NCI-H2107 (cell line): ENCODE data around the gene NGF.

Source experiments
- DNase-seq: peaks from one replicate; lab custom pipeline; 2025; lab: John Stamatoyannopoulos, UW

NGF gene

DNA sequence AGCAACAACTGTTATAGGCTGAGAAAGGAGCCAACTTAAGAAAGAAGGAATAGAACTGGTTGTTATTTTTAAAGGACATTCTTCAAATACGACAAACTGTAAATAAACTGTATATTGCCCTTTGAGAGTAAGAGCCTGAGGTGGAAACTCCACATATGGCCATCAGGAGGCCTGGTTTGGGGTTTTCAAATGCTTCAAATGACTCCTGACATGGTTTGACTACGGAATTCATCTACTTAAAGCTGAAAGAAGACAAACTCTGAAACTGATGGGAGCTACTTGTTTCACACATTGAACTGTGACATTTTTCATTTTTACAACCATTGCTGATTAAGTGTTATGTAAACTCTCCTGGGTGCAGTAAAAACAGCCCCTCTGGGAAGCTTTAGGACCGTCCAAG, 59.8 kb downstream of the NGF start:
- no peak for DNase-seq

DNA sequence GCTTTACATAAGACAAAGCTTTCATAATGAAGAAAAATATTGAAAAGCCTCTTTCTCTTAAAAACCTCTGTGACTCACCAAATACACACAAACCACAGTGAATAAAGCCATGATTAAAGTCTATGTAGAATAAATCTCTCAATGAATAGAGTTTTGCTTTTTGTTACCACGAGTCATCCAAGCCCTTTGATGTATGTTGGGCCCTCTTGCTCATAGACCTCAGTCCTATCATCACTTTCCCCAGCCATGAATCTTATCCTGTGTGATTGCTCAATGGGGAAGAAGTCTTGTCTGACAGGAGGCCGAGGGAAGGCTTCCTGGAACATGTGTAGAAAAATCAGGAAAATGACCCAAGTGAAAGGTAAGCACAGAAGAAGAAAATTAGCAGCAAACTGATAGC, 60.8 kb downstream of the NGF start:
- no peak for DNase-seq

DNA sequence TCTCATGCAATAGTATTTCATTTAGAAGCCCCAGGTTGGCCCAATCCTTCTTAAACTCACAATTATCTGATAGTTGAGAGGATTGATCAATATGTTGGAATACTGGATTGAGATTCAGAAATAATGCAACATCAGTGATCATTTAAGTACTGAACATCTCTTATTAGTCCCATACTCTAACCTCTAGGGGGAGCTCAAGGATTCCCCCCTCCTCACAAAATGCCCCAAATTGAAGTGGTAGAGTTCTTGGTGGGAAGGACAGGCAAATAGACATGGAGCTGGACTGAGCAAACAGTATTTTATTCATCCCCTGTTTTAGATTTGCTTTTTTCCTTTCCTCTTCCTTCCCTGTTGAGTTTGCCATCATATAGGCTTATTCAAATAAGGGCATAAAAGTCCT, 62.8 kb downstream of the NGF start:
- DNase-seq: no peak

DNA sequence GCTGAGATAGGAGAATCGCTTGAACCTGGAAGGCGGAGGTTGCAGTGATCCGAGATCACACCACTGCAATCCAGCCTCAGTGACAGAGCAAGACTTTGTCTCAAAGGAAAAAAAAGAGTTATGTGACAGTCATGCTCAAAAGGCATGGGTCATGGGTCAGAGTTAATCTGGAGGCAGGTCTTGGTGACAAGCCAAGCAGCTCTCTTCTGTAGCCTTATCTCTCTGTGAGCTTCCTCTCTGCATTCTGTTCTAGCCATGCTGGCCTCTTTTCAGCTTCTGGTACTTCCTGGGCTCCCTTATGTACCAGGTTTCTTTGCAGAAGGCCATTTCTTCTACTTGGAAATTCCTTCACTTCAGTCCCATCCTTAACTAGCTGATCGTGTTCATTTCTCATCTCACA, 63.6 kb downstream of the NGF start:
- no peak for DNase-seq

DNA sequence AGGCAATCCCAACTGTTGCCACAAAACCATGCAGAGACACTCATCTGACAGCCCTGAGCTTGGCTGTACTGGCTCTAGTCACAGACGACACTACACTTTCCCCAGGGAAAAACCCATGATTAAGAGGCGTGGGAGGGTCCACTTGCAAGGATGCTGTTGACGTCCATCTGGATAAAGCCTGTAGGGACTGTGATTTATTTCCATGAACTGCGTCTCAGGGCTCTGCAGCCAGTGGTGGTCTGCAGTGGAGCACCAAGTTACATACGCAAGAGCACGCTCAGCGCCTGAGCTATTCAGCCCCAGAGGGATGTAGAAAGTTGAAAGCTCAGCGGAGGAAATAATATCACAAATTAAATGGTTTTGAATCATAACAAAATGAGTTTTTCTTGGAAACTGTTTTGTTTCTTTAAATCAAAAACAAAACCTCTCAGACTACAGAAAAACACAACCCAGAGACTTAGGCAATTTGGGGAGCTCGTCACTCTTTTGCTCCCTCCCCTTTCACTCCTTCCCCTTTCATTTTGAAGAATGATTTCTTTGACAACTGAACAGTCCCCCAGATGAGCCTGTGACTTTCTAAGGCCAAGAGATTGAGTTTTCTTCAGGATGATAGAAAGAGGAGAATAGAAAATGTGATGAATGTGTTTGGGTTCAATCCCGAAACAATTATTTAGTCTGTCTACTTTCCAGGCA, 71.2 kb downstream of the NGF start:
- DNase-seq: no peak

DNA sequence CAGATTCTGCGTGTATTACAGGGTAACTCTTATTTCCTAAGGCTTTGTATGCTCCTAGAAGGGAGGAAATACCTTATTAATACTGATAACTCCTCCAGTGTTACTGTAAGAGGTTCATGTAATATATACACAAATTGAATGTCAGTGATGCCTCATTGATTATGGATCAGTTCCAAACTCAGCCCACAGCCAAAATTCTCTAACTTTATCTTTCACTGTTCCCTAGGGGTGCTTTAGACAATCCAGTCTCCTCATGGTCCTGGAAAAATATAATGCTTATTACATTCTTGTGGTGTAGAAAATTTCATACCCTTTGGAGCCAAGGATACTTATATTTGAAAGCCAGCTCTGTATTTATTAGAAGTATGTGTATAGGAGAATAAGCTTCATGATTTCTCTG, 73.0 kb downstream of the NGF start:
- no peak for DNase-seq

DNA sequence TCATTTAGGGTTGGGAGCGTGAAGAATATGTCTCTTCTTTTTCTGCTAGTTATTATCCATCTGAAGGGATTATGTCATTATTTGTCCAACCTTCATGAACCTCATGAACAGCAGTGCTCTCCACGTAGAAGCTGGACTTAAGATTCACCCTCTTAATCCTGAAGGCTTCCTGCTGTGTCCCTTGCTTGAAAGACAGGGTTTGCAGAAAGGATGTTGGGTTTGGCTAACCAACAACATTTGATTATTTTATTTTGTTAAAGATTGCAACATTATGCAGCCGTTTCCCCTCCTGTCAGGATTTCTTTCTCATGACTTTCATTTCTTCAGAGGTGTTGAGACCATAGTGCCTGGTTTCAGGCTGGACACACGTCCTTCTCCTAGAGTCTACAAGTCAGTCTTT, 75.2 kb downstream of the NGF start:
- no peak for DNase-seq

DNA sequence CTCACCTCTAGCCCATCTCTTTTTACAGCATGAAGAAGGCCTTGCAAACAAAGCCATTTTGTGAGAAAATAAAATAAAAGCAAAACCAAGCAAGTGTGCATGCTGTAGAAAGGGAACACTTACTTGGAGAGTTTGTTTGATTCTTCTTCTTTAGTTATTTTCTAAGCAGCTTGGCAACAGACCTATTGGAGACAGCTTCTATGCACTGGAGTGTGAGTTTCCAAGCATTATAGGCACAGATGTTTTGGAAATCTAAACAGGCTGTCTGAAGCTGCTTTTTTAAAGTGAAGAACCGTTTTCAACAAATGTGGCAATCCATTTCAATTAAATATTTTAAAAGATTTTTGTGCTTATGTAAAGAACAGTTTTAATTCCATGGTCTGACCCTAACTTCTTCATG, 76.6 kb downstream of the NGF start:
- DNase-seq: no peak

DNA sequence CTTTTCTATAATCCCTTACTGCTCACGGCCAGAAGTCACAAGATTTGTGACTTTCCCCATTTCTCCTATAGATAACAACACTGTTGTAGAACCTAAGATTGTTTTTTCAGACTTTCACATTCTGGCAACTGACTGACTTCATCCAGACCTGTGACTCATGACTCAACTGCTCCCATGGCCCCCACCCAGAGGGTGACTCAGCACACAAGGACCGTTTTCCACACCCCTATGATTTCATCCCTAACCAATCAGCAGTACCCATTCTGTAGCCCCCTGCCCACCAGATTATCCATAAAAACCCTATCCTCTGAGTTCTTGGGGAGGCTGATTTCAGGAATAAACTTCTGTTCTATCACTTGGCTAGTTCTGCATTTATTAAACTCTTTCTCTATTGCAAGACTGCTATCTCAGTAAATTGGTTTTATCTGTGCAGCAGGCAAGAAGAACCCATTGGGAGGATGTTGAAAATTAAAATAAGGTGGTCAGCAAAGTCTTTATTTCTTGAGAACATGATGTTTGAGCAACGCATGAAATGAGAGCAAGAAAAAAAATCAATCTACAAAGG, 79.7 kb downstream of the NGF start:
- no peak for DNase-seq

DNA sequence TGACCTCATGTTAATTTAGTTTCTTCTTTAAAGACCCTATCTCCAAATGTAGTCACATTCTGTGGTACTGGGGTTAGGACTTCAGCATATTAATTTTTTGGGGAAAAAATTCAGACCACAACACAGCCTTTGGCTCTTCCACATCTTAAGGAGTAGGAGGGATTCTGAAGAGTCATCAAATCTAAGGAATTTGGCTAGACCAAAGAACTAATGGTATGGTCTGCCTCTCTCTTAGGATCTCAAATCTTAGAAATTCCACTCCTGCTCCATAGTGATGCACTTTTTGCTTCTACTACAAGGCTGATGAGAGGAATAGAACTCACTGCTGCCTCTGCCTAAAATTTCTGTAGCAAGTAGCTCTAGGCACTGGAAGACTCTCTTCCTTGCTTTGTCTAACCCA, 80.5 kb downstream of the NGF start:
- no peak for DNase-seq

DNA sequence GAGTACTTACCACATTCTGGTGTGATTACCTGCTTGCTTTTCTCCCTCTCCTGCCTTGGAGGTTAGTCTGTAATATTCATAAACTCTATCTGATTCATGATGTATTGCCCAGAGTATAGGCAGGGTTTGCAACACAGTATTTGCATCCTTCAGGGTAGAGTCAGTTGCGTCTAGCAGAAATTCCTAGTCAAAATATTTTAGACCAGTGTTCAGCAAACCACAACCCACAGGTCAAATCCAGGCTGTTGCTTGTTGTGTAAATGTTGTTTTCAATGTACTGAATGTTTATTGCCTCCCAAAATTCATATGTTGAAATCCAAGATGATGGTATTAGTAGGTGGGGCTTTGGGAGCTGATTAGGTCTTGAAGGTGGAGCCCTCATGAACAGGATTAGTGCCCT, 82.9 kb downstream of the NGF start:
- DNase-seq: no peak

DNA sequence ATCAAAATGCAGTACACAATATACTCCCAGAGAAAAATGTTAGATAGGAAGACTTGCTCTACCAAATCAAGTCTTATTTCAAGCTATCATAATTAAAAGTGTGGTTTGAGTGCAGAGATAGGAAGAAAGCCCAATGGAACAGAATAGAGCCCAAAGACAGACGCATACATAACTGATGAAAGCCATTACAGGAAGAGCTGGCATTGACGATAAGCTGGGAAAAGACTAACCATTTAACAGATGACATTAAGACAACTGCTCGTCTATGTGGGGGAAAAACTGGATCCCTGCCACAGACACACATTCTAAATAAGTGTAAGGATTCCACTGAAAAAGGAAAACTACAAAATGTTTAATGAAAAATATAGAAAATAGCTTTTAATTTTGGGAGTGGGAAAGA, 85.5 kb downstream of the NGF start:
- no peak for DNase-seq

DNA sequence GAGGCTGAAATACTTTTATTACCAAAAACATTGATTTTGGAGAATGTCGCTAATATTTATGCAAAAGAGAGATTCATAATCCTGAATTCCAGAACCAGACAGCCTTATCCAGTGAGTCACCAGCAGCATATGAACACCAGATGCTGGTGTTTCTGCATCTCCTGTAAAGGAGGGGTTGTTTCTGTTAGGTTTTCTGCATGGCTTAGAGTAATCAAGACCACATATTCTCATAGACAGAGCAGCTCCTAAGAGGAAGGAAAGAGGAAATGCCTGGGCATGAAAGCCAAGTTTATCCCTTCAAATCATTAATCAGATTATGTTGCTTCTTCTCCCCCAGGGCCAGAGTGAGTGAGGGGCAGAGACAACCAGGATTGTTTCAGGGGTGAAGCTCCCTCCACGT, 86.2 kb downstream of the NGF start:
- no peak for DNase-seq

DNA sequence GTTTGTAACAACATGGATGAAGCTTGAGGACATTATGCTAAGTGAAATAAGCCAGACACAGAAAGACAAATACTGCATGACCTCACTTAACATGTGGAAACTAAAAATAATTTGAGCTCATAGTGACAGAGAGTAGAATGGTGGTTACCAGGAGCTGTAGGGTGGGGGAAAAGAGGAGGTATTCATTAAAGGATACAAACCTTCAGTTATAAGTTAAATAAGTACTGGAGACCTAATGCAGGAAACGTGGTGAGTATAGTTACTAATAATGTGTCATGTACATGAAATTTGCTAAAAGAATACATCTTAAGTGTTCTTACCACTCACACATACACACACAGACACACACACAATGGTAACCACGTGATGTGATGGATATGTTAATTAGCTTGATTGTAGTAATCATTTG, 86.7 kb downstream of the NGF start:
- DNase-seq: no peak

DNA sequence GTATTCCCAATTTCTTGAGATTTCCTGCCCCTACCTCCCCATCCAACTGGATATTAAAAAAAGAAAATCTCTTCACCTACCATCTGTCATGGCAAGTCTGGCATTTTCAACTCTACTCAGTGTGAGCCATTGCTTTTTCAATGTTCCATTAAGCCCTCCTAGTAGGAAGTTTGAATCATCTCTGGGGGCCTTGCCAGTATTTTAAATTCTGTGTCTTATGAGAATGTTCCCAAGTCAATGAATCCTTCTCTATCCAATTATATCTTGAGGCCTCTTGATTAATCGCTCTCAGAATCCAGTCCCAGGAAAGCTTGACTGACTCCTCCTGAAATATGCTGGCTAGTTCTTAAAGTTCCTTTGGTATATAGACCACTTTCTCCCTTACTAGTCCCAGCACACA, 91.5 kb downstream of the NGF start:
- no peak for DNase-seq

DNA sequence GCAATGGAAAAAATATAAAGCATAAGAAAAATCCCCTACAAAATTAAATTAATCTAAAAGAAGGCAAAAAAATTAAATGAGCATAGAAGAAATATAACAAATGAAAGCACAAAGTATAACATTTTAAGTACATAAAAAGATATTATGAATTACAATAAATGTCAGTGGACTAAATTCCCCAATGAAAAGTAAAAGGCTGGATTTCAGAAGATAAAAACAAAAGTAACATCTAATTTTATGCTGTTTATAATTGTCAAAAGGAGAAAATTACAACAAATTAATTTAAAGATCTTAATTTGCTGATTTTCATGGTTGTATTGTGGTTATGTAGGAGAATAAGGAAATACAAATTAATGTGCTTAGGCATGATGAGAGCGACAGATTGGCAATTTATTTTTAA, 92.8 kb downstream of the NGF start:
- DNase-seq: no peak

DNA sequence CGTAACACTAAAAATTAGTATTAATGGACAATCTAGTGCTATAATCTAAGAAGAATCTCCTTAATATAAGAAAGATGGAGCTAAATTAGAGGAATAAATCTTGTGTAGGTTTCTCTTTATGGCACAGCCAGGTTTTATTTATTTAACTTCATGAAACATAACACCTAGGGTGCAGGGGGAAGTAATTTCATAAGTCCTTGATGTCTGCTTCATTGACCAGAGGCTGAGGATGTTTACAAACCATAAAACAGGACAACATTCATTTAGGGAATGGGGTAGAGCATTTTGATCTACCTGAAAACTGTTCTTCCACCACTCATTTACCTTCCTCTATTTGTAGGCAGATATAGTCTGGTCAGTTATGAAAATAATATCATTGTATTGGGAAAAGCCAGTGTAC, 95.5 kb downstream of the NGF start:
- DNase-seq: no peak

DNA sequence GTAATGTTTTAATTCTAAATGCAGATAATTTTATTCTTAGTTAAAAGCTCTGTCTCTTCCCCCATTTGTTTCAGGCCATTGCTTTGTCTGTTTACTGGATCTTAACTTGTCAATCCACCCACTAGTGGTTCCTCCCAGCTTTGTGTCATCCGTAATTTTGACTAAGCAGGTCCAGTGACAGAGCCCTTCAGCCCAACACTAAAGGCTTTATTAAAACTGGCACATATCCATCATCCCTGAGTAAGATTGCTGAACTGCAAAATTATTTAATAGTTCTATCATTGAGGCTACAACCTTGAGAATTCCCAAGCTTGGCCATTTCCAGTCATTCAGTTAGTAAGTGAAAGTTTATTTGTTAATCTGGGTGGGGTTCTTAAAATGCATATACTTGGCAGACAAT, 96.7 kb downstream of the NGF start:
- DNase-seq: no peak

DNA sequence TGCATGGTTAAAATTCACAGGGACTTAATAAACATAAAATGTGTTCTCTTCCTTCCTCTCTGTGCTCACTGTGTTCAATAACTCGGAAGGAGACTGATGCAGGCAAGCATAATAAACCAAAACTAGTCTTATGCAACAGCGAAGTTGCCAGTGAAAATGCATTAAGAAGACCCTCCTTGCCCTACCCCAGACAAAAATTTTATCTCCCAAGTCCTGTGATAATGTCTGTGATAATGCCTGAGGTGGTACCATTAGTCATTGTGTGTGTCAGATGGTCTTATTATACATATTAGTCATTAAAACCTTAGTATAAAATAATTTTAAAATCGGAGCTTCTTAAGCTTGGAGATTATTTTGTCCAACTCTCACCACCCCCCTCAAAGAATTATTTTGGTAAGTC, 97.8 kb downstream of the NGF start:
- DNase-seq: no peak

DNA sequence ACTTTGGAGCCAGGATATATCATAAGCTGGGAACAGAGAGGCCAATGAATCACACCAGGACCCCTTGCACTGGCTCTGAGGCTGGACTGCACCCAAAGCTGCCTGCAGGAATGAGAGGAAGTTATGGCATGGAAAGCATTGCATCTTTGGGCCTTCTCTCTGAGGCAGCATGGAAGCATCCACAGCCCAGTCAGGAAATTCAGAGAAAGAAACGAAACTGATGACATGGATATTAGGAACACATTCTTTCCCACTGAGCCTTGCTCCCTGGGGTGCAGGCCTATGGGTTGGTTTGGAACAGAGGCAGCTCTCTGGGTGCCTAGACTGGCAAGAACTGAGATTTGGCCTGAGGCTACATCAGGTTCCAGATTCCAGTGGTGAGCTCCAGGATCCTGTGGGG, 98.6 kb downstream of the NGF start:
- DNase-seq: no peak

DNA sequence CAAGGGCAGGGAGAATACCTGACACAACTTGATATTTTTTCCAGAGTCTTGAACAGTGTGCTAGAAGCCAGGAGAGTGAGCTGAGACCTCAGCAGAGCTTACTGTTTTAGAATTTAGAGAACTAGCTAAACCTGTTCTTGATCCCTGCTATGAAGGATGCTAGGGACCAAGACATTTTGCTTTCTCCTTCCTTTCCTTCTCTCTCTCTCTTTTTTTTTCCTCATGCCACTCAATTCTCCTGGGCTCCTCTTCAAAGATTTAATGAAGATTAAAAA, 99.0 kb downstream of the NGF start:
- DNase-seq: no peak

DNA sequence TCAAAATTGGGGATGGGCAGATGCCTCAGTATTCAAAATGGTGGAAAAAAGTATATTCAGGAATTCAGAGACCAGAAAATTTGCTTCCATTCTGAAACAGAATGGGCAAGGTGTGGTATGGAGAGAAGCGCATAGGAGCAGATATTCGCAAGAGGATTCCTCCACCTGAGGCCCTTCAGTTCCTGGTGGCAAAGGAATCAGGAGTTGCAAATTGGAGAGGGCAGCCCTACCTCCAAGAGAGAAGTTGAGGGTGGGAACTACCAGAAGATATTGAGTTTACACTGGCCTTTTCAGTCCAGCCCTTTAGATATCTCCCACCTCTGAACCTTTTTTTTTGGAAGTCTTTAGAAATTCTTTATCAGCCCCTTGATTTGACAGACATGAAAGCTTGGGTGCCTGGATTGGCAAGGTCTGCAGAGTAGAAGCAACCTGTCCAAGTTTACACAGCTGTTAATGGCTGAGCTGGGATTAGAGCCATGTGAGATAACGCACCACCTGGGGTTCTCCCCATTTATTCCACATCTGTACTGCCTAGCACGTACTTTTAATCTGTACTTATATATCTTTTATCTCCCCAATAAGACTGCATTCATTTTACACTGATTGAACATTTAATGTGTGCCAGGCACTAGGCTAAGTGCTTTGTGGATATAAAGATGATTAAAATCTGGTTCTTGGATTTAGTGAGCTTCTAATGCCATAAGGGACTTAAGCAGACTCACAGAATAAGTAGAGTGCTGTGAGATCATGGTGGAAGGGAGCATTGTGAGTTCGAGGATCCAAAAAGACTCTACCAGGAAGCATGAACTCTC, 99.5 kb downstream of the NGF start:
- no peak for DNase-seq

DNA sequence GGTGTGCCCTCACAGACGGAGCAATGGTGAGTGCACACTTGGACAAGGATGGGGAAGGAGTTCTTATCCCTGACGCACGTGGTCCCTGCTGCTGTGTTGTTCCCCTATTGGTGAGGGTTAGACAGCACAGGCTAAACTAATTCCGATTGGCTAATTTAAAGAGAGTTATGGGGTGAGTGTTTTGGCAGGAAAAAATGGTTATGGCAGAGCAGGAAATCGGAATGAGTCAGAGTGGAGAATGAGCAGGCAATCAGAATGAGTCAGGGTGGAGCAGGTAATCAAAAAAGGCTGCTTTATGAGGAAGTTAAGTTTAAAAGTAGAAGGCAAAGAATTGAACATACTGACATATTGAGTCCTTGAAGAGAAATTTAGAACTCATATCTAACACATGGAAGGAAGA, 100.5 kb downstream of the NGF start:
- no peak for DNase-seq

DNA sequence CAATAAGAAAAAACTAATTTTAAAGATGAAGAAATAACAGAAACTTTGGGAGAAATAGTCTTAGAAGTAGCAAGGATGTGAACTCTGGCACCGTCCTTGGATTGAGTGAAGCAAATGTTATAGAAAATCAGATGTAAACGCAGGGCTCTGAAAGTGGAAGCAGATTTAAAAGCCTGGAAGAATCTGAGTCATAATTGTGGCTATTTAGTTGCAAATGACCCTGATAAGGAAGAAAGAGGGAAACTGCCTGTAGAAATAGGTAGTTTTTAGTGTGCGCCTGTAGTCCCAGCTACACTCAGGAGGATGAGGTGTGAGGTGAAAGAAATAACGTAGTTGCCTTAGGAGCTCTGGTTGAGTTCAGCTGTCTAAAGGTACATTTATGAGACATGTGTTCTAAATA, 101.0 kb downstream of the NGF start:
- no peak for DNase-seq
